HG02981 (cell line): ENCODE measurements around the gene PDCD1.

ENCODE experiments used
- ATAC-seq: cut with Tn5 transposase; IDR thresholded peaks from one replicate; pipeline ENCODE4 v1.9.1; 2021; ENCODE audit warnings: mild to moderate bottlenecking, moderate library complexity; ENCODE audit not compliant: unreplicated experiment

PDCD1 gene

DNA sequence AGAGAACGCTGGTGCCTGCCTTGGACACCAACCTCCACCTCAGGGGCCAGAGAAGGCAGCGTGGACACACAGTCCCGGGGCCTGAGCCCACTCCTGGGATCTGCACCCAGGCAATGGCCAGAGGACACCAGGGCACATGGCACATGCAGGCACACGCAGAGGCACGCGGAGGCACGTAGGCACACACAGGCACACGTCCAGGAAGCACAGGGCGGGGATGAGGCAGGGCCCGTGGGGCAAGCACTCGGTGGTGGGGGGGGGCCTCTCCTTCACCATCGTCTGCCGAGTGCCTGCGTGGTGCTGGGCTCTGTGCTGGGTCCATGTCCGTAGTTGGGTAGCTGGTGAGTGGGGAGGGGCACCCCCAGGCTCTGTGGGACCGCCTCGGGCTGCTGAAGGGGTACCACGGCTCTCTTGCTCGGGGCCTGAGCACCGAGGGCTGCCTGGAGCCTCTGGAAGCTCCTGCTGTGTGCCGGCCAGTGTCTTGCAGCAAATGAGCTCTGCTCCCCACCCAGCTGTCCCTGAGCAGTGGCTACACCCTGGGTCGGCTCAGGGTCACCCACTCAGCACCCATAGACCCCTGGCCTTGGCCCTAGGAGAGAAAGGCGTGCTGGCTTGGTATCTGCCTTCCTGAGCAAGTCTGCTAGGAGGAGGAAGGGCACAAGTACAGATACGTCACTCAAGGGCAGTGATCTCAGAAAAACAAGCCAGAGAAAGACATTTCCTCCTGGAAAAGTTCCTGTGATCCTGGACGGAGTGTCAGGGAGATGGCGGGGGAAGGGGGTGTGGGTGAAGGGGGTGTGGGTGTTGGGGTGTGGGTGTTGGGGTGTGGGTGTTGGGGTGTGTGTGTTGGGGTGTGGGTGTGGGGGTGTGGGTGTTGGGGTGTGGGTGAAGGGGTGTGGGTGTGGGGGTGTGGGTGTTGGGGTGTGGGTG, 37.3 kb upstream of the PDCD1 start:
- no peak for ATAC-seq

DNA sequence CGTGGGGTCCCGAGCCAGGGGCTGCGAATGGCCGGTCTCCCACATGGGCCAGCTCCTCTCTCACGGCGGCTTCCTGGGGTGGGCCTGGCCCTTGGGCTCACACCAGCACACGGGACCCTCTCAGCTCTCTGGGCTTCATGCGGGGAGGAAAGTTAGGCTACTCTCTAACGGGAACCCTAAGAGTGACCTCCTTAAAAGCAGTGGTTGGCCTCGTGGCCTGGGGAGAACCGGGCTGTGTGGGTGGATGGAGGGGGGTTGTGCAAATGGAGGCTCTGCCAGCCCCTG, 36.7 kb upstream of the PDCD1 start:
- no peak for ATAC-seq

DNA sequence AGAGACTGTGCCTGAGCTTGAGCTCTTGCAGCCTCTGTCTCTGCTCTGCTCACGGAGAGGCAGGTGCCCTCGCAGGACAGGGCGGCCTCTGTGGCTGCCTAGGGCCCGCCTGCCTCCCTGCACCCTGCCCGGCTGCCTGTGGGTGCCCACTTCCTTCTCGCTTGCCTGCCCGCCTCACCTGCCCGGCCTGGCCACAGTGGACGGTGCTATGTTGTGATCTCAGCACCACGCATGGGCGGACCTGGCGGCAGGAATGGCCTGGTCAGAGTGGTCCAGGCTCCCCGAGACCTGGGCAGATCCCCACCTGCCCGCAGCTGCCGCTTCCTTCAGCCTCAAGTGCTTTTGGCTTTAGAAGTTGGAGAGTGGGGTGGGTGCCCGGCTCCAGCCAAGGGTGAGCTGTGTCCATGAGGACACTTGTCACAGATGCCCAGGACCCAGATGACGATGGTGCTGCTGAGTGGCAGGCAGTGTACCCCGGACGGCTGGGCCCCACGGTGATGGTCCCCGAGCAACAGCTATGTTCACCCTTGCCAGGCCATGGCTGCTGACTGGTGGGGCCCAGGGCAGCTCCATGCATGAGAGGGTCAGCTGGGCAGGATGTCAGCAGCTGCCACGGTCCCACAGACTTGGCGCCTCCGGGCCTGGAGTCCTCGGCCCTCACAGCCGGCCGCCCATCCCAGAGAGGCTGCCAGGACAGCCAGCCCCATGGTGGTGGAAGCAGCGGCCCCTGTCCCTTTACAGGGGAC, 36.2 kb upstream of the PDCD1 start:
- ATAC-seq = no peak

DNA sequence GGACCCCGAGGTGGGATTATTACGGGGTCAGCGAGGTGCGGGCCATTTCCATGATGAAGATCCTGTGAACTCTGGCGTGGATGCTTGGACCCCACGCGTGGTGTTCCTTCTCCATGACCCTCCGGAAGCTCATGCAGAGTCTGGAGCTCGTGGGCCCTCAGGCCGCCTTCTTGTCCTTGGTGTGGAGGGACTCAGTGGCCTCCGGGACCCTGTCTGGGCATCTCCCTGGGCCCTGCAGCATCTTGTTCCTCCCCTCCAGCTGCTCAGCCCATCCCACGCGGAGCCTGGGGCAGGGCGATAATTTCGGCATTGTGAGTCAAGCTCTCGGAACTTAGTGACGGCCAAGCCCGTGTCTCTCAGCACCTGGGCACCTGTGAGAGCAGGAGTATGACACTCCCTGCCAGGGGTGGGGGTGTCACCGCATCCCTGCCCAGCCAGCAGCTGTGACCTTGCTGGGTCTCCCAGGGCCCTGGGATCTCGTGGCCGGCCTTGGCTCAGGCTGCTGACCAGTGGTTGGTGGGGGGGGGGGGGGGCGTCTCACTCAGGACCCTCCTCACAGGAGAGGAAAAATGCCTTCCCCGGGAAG, 35.5 kb upstream of the PDCD1 start:
- ATAC-seq = no peak

DNA sequence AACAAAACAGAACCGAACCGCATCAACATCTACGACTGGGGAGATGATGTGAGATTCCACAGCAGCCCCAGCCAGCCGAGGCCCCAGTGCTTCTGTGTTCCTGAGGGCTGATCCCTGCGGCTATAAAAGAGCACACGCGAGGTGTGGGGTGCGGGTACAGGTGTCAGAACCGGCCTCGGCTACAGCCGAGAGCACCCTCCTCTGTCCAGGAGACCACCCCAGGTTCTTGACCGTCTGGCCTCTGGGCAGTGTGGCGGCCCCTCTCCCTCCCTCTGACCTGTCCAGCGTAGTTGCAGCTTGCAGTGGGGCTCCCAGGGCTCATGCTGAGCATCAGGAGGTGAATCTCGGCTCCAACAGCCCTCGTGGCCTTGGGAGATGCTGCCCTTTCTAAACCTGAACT, 34.6 kb upstream of the PDCD1 start:
- no peak for ATAC-seq

DNA sequence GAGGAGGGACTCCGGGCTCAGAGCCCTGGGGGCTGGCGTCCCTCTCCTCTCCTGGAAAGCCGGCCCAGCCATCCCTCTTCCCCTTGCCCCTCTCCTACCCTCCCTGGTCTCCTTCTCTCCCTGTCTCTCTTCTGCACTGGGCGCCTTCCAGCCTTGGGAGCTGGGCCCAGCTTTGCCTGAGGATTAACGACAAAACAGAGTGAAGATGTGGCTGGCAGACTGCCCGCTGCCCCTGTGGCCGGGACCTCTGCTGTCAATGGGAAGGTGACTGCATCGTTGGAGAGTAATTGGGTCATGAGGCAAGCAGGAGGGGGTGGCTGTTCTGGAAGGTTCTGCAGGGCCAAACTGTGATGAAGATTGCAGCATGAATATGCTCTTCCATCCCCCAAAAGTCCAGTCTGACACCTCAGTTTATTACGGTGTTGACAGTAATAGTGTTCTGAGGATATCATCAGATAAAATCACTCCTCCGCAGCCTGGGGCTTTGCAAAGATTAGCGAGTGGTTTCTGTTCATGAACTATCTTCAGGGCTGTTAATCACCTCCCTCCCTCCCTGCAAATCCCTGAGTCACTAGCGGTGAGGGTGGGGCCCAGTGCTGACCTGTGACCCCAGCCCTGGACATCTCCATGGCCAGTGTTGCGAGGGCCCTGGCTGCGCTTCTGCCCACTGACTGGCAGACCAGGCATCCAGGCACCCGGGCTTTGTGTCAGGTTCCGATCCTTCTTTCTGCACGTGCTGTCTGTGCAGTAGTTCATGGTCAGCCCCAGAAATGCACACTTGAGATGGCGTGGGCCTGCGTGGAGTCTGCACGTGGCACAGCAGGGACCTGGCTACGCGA, 33.8 kb upstream of the PDCD1 start:
- no peak for ATAC-seq

DNA sequence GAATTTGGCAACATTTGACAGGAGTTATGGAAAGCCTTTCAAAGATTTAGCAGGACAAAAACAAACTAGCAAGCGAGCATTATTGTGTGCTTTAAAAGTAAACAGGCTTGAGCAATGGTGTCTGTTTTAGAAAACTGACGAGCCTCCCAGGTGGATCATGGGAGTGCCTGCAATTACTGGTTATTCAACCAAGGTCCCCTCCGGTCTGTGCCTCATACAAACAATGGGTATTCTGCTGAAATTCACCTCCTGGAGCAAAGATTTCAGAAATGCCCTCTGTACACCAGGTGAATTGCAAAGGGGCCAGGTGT, 33.2 kb upstream of the PDCD1 start:
- no peak for ATAC-seq

DNA sequence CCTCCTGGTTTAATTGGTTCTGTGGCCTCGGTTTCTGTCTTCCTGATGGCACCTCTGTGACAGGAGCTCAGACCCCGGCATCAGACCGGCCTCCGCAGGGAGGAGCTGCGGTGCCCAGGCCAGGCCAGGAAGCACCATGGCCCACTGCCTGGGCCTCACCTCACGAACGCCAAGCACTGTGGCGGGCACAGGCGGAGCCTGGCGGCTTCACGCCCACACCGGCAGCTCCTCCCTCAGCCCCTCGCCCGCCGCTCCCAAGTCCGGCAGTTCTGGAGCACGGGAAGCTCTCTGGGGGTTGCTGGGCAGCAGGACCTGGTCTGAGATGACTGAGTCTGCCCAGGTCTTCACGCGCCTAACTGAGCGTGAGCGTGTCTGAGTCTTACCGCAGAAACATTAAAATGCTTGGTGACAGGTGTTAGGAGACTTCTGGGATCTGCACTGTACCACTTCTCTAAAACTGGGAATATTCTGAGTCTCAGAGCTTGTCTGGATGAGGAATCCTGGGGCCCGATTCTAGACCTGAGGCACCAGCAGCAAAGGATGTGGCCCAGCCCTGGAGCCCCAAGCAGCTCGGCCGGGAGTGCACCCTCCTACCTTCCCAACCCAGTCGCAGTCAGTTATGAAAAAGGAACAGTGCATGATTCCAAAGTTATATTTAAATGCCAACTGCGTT, 32.8 kb upstream of the PDCD1 start:
- ATAC-seq = no peak

DNA sequence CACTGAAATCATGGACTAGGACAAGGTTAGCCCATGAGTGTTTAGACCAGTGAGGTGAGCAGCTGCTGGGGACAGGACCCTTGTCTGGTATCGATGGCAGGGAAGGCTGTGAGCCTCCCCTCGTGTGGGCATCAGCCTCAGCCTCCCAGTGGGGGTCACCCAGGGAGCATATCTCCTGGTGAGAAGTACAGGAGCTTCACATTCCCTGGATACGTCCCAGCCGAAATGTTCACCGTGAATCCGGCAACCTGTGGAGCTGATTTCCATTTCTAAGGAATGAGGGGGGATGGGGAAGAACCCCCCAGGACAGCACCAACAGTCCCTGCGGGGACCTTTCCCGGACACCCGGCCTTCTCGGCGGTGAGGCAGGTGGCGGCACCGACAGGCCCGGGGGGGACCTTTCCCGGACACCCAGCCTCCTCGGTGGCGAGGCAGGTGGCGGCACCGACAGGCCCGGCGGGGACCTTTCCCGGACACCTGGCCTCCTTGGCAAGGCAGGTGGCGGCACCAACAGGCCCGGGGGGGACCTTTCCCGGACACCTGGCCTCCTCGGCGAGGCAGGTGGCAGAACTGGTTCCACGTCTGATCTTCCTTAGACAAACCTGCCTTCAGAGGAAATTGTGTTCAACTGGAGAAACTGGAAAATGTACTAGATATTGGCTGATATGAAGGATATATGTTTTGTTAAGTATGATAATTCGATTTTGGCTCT, 32.0 kb upstream of the PDCD1 start:
- no peak for ATAC-seq

DNA sequence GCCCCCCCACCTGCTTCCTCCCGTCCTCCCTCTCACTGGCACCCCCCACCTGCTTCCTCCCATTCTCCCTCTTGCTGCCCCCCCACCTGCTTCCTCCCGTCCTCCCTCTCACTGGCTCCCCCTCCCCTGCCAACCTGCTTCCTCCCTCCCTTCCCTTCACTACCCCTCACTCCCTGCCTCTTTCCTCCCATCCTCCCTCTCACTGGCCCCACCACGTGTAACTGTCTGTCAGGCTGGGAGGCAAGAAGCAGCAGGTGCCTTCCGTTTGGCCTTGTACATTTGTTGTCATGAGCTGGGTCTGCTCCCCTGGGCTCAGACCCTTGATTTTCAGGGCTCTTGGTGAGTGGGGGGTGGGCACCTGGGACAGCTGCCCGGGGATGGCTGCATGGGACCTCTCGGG, 29.9 kb upstream of the PDCD1 start:
- no peak for ATAC-seq

DNA sequence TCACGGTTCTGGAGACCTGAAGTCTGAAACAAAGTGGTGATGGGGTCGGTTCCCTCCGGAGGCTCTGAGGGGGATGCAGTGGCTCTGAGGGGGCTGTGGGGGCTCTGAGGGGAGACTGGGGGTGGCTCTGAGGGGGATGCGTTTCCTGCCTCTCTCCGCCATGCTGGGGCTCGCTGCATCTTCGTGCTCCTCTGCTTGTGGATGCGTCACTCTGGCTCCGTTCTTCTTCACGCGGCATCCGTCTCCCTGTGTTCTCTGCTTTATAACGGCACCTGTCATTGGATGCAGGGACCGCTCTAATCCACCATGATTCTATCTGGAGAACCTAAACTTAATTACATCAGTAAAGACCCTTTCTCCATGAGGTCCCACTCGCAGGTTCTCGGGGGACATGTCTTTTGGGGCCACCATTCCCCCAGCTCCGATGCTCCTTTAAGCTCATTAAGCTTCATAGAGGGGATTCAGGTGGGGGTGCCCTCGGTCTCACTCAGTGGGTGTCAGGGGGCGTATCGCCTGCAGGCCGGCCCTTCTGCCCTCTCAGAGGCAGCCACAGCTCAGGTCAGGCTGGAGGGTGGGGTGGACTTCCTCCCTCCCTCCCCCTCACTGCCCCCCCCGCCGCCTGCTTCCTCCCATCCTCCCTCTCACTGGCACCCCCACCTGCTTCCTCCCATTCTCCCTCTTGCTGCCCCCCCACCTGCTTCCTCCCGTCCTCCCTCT, 29.3 kb upstream of the PDCD1 start:
- ATAC-seq = no peak

DNA sequence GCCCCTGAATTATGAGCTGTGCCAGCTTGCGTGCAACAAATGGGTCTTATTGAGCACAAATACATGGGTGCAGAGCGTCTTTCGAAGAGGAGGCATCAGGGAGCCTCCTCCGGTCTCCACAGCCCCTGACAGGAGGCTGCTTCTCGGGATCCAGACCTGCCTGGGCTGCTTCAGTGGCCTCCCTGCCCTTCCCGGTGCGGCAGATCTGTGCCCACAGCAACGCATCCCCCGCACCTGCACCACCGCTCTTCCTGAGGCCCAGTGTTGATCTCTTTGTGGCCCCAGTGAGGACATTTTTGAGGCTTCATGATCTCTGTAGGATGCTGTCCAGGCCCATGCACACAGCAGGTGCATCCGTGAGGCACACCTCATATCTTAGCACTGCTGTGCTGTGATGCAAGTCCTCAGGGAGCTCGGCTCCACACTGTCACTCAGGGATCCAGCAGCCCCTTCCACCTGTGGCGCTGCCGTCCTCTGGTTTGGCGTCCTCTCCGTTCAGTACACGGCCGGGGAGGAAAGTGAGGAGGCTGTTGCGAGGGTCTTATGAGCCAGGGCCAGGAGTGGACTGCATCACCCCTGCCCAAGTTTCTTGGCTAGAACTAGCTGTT, 28.2 kb upstream of the PDCD1 start:
- no peak for ATAC-seq

DNA sequence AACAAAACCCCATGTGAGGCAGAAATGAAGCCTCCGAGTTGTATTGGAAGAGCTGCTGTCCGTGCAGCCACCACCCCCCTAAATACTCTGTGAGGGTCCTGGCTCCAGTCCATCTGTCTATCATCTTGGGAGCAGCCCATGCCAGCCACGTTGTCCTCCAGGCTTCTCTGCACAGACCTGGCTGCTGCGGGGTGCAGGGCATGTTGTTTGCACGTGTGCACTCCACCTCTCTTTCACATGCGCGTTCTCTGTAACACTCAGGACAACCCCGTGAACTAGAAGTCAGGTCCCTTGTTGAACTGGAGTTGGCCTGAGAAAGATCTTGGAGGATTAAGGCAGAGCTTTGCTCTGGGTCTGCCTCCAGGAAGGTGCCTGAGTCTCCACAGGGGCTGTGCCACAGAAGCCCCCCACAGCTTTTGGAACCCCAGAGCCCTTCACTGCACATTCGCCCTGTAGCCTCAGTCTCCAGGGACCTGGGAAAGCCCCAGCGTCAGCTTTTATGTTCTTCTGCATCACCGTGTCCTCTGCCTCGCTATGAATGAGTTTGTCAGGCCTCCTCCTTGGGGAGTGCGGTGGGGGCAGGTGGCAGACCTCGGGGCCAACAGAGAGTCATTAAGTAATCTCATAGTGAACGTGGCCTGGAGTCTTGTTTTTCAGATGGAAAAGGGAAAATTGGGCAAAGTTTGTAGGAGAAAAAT, 27.4 kb upstream of the PDCD1 start:
- no peak for ATAC-seq

DNA sequence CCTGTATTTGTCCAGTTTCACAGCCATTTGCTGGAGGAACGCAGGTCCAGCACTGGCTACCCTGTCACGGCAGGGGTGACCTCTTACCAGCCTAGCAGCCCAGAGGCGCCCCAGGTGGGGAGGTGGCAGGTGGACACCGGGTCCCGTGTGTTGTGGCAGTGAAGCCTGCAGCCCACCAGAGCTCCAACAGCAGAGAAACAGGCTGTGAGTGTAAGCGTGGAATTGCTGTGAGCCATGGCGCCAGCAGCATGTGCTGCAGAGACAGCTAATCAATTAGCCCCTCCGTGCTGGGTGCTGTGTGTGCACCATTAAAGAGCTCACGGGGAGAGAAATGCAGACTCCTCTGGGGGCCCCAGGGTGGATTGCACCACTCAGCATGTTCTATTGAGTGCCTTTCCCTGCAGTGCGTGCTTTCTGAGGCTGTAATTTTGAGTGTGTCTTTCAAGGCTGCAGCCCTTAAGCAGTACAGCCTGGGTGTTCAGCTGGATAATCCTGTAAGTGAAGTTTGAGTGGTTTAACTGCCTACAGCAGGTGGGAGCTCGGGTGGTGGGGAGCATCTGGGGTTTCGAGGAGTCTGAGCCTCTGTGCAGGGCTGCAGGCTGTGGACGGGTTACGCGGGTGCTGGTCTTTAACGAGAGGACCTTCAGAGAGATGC, 26.7 kb upstream of the PDCD1 start:
- no peak for ATAC-seq

DNA sequence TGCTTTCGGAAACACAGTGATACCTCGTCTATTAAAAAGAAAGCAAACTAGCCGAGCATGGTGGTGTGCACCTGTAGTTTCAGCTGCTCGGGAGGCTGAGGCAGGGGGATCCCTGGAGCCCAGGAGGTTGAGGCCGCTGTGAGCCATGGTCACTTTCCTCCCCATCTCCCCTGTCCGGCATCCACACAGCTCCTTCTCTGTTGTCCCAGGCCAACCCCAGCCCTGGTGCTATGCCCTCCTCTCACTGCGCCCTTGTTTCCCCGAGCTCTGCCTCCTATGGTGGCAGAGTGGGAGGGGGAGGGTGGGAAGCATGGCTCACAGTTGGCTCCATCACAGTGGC, 26.2 kb upstream of the PDCD1 start:
- no peak for ATAC-seq

DNA sequence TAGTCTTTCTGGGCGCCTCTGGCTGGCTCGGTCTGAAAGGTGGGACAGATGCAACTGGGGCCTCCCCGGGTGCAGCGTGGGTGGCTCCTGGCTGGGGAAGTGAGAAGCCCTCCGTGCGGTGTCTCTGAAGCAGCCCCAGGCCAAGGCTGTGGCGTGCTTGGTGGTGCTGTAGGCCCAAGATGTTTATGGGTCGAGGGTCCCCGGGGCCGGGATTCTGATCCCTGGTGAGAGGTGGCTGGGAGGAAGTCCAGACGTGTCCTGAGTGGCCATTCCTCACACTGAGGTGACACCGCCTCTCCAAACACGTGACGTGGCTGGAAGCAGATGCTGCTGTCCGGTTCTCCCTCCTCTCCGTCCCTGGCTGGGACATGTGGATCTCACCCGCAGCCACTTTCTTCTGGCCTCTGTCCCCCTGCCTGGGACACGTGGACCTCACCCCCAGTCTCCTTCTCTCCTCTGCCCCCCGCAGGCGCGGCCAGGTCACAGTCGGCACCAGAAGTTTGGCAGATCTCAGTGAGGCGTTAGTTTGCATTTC, 23.5 kb upstream of the PDCD1 start:
- peak; percentile 46 for ATAC-seq

DNA sequence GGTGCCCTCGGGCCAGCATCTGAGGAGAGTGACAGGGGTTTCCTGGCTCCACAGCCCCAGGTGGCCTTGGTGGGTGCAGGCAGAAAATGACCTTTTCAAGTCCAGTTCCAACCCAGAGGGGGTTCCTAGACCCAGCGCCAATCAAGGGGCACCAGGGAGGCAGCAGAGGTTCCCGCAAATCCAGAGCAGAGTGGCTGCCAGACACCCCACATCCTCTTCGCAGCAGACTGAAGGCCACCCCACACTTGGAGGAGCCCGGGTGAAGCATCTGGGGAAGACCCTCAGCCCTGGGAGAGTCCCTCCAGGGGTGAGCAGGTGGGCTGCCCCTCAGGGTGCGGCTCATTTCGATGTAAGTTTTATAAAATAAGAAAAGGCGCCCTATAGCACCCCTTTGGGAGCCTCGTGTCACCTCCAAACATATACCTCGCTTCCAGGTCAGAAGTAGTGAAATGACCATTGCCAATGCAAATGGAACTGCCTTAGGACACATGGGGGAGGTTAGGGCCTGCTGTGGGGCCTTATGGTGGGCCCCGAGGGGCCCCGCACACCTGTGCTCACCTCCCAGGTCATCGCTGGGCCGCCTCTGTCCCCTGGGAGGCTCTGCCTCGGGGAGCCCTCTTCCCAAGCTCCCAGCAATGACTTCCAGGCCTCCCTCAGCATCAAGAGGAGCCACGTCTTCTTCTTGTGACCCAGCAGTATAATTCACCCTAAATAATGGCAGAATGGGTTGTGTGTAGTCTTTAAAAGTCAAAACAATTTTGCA, 21.8 kb upstream of the PDCD1 start:
- no peak for ATAC-seq
